Activated gamma-delta T cell treated with Interleukin-2 at 50 U/mL for 16 hours (primary cell): ENCODE measurements around the gene TMEM89.

Experiments
- DNase-seq: peaks from one replicate; pipeline ENCODE4 v3.0.0-alpha.2; 2020

The TMEM89 gene

DNA sequence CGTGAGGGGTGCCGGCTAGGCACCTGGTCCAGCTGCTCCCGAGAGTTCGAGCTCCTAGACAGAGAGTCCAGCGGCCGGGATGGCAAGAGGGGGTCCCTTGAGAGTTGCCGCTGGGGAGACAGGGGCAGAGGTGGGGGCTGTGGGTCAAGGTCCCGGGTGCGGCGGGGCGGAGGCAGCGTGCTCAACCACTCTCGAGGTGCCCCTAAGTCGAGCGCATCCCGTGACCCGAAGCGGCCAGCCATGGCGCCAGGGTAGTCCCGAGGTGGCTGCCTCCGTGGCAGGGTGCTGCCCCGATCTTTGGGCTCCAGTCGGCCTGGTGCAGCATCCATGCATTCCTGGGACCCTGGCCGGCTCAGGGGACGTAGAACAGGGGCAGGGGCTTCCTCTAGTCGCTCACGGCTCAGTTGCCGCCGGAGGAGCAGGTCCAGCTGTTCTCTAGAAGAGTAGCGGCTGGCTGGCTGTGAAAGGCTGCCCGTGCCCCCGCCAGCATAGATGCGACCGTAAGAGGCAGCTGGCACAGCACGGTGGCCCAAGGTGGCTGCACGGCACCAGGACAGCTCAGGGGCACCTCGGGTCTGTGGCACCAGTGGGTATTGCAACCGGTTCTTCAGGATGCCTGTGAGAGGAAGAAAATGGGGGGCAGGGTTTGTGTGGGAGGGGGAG, 18.5 kb upstream of the TMEM89 start:
- DNase-seq, result no peak

DNA sequence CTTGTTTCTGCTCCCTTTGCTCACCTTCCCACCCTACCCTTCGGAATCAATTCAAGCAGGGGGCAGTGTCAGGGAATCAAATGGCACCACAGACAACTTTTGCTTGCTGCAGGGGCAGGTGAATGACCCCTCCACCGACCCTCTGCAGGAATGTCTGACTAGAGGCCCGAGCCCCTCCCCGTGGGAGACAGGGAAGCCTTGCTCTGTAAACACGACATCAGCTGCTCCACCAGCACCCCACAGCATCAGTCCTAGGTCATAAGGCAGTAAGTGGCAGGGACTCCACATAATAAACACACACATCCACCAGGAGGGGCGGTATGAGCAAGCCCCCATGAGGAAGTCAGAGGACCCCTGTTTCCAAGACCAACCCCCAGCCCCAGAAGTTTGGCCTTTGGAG, 15.7 kb upstream of the TMEM89 start:
- DNase-seq, result no peak

DNA sequence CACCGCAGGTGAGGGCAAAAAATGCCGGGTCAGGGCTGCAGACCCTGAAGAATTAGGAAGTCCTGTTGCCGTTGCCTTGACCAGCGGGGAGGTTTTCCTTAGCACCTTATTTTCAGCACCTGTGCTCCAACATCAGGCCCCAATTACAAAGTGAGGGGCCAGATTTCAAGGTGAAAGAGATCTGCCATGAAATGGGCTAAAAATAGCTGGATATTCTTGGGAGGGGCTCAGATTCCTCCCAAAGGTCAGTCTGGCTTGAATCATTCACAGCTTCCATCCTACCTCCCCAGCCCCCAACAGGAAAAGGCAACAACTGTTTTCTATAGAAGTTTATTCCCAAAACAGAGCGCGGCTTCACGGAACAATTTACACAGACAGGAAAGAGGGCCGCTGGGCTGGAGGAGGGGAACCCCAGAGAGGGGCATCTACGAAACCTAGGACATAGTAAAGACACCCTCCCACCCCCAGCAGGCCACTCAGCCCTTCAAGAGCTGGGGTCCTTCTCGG, 14.6 kb upstream of the TMEM89 start:
- no peak for DNase-seq

DNA sequence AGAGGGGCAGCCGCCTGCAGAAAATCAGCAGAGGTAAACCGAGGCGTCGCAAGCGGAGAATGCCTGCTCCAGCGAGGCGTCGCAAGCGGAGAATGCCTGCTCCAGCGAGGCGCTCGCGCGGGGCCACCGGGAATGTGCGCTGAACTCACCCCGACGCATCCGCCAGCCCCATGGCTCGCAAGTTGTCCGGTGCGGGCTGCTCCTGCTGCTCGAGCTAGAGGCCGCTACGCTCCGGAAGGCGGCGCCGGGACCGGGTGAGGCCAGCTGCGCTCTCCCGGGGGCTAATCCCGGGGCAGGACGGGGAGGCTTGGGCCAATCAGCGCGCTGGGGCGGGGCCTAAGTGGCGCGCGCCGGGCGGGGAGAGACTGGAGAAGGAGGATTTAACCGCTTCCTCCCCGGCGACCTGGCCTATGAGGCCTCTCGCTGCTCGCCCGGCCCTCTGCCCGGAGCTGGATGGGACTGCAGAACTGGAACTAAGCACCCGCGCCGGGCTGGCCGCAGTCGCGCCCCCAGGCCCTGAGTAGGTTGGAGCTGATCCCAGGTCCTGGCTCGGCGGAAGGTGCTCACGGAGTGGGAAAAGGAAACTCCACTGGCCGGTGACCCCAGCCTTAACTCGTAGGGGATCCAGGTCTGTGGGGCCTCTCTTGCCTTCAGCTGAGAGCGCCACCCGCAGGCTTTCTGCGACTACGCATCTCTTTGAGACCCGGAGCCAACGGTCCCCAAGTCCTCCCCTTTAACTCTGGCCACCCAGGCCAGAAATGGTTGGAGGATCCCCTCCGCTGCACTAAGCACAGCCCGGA, 13.9 kb upstream of the TMEM89 start, which contains the start of gene SLC26A6:
SLC26A6 (minus strand) TSS at position 240 of the 800 bp plus-strand sequence; CDS start at position 172, 68 bp downstream.
- DNase-seq, result peak; percentile 91

DNA sequence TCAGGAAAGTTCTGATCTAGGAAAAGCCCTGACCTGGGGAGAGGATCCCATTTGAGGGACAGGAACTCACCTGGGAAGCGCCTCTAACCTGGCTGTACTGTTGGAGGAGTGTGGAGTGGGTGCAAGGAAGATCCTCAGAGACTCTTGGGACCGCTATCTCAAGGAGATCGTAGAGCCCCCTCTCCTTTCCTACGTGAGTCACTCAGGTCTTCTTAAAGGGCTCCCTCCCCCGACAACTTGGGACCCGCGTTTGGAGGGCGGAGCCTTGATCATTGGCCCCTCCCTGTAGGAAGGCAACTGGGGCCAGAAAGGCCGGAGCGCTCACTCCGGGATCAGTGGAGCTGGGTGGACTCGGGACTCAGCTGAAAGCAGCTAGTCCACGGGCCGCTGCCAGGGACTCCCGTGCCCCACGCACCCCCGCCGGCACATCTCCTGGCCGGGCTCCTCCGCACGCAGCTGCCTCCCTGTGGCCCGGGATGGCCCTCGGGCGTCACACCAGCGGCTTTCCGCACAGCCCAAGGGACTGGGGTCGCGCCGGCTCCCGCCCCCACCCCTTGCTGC, 13.2 kb upstream of the TMEM89 start:
- peak; percentile 36 for DNase-seq

DNA sequence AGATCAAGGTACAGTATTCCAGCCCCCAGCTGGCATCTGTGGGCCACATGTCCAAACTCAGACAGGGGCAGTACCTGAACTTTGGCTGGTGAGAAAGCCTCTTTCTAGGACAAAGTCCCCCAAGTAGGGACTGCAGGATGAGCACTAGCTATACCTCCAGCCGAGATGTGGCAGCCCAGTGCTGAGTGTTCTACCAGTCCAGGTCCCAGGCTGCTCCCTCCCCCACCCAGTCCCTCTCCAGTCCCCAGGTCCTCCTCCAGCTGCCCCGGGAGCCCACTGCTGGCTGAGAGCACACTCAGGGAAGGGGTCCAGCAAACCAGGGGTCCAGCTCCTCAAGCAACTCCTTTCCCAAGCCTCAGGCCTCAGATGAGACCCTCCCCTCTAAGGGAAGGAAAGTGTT, 12.2 kb upstream of the TMEM89 start:
- no peak for DNase-seq

DNA sequence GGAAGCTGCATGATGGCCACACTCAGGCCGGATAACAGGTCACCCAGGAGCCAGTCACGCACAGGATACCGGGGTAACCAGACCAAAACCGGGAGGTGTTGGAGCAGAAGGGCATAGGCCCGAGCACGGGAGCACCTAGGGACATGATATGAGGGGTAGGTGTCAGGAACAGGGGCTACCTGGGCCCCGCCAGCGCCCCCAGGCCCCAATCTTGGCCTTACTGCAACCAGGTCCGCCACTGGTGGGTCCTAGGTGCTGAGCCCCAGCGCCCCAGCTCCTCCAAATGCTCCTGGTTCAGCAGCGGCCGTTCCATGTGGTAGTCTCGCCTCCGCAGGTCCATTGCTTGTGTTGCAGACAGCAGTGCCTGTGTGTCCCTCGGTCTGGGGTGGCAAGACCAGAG, 11.7 kb upstream of the TMEM89 start:
- DNase-seq, result no peak

DNA sequence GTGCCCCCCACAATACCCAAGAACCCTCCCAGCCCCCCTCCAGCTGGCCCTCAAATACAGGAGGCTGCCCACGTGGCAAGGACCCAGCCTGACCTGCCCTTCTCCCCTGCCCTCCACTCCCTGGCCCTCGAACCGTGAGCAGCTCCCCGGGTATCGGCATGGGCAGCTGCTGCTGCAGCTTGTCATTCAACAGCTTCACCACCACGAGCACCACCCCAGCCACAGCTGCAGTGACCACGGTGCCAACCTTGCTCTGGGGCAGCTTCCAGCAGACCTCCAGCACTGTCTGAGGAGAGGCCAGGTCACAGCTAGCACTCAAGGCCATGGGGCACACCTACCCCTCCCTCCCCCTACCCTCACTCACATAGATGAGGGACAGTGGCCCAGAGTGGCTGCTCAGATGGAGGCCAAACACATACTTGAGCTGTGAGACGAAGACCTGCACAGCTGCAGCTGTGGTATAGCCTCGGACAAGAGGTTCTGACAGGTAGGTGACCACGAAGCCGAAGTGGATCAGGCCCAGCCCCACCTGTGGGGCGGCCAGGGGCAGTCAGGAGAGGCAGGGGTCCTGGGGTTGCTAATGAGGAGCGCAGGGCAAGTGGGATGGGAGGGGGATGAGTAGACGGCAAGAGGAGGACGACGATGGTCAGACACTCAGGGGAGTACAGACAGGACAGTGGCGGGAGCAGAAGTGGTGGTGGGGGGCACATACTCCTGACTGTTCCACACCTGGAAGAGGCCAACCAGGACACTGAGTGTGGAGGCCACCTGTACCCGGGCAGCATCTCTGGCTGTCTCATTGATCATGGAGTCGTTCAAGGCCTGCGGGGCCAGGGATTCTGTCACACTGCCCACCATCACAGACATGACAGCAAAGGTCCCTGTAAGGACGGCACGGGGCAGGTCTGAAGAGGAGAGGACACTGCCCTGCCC, 10.2 kb upstream of the TMEM89 start:
- no peak for DNase-seq

DNA sequence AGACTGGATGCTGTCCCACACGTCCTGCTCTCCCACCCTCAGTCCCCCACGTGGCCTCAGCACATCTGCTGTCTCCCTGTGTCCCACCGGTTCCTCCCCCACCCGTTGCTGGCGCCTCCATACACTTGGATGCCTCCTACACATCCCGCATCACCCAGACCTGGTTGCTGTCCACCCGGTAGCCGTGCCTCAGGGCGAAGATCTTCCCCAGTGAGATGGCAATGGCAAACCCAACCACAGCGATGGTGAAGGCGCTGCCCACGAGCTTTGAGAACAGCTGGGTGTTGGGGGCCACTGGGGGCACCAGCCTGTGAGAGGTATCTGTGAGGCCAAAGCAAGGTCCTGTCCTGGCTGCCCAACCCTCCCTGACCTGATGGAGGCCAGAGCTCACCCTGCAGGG, 9.3 kb upstream of the TMEM89 start:
- no peak for DNase-seq

DNA sequence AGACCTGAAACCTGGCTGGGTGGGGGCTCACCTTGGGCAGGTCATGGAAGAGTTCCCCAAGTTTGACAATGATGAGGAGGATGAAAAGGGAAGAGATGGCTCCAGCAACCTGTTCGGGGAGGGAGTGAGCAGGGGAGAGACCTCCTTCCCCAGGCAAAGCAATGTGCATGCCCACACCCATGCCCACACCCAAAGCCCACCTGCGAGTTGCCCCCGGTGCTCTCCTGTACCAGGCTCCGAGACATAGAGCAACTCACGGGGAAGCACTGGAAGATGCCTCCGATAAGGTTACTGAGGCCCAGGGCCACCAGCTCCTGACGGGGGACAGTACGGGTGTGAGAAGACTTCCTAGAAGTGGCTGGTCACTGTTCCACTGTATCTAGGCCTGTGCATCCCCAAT, 8.8 kb upstream of the TMEM89 start:
- DNase-seq, result no peak

DNA sequence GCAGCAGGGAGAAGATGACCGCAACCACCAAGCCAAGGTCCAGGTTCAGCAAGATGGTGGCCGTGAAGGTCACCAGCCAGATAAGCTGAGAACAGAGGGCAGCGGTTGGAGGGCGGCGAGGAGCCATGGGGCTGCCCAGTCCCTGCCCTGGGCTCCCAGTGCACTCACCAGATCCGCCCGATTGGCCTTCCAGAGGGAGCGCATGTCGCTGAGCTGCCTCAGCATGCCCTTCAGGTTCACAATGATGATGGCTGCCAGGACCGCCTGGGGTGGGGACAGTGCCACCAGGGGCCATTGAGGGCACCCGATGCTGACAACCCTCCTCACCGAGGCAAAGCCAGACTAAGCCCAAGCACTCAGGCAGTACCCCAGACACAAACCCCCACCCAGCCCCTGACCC, 8.3 kb upstream of the TMEM89 start:
- DNase-seq, result no peak

DNA sequence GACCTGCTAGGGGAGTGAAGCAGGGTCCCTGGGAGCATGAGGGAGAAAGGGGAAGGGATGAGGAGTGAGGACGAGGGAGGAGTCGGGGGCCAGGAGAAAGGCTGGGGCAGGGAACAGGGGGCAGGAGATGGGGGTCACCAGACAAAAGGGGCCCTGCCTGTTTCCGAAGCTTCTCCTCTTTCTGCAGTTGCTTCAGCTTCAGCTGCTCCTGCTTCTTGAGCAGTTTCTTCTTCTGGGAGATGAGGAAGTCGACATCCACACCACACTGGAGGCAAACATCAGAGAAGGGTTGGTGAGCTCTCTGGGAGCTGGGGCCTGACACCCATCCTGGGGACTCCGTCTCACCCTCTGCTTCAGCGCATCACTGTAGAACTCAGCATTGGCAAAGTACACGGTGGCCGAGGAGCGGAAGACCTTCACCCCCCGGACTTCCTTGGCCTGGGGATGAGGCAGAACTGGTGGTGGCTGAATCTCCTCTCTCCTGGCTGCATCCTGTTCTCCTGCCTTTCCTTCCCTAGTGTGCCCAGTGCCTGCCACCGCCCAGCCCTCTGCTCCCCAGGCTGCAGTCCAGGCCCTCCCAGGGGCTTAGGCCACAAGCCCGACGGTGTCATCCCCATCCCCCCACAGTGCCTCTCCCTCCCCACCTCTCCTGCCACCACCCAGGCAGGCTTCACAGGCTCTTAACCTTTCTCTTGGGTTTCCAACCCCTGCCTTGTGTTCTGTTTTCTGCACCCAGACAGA, 6.9 kb upstream of the TMEM89 start:
- no peak for DNase-seq

DNA sequence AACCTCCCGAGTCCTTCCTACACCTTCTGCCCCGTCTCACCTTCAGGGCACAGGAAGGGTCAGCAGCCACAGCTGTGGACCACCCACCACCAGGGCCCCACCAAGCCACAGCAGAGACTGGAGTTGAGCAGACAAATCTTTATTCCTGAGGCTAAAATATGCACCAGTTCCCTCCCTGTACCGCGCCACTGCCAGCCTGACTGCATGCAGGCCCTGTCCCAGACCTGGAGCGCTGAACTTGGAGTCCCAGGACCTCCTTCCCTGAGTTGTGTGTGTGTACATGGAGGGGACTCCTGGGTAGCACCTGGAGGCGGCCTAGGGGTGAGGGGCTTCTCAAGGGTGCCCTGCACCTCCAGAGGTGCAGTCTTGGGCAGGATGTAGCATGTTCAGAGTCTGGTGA, 4.0 kb upstream of the TMEM89 start:
- no peak for DNase-seq

DNA sequence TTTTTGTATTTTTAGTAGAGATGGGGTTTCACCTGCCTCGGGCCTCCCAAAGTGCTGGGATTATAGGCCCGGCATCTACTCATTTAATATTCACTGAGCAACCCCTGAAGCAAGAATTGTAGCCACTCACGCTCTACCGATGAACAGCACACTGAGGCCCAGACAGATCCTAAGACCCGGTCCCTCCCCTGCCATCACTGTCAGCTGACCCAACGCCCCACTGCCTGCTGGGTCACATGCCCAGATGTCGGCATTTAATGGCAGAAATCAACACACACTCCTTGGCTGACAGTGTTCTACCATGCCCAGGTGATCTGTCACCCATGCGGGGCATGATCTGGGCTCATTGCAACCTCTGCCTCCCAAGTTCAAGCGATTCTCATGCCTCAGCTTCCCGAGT, 3.2 kb upstream of the TMEM89 start:
- DNase-seq, result no peak

DNA sequence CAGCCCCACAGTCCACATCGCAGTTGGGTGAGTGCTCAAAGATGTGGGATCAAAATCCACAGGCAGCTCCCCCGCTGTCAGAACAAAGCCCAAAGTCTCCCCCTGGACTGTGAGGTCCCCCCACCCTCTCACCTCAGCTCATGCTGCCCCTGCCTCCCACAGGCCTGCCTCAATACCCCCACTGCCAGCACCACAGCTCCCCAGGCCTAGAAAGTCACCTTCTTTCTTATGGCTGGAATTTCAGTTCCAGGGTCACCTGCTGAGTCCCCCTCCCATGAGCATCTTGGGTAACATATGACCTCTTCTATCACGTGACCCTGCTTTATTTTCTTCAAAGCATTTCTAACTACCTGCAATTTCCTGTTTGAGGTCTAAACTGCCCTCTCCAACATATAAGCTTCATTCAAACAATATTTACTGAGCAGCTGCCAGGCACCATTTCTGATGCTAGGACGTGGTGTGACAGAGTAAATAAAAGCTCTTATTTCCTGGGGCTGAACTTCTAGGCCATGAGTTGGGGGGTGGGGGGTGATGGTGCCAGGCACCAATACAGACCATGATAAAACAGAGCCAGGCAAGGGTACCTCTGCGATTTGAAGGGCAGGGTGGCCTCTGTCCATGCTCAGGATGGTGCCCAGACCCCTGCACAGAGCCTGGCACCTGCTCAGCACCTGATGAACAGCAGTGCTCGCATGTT, 2.4 kb upstream of the TMEM89 start:
- no peak for DNase-seq

DNA sequence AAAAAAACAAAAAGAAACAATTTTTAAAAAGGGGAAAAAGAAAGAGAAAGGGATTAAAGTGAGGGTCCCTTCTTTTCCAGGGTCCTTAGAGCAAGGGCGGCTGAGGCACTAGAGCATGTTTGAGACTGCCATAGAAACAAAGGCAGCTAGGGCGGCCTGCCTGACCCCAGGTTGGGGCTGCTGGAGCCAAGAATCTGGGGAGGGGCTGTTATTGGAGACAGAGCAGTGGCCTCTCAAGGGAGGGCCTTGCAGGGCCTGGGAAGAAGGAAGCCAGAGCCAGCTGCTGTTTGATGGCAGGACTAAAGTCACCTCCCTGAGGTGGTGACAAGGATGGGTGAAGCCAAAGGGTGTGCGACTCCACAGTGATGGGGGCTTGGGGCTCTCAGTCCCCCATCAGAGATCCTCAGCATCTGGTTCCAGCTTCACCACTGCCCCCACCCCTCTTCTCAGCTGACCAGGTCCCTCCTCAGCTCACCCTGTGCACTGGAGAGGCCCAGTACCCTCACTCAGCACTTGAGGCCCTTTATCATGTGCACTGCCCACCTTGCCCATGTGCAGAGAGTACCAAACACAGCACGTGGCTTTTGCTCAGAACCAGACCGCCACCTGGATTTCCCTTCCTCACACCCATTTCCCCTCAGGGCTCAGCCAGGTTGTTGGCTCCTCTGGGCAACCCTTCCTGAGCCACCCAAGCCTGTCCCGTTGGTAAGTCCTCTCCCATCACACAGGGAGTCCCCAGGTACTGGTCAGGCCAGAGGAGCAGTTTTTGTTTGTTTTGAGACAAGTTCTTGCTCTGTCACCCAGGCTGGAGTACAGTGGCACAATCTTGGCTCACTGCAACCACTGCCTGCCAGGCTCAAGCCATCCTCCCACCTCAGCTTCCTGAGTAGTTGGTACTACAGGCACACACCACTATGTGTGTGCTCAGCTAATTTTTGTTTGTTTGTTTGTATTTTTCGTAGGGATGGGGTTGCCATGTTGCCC, 1.7 kb downstream of the TMEM89 start:
- DNase-seq, result no peak

DNA sequence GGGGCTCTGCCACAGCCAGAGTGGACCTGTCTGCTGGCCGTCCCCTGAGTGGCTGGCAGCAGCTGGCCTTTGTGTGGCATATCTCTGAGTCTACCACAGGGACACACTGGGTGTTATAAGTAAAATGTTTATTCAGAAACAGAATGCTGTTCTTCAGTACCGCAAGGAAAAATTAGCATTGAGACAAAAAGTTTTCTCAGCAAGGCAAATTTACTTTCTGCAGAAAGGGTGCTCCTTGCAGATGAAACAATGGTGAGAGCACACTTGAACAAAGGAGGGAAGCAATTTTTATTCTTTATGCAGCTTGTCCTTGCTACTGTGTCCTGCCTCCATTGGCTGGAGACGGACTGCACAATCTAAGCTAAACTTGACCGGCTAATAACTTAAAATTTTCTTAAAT, 4.0 kb downstream of the TMEM89 start:
- no peak for DNase-seq

DNA sequence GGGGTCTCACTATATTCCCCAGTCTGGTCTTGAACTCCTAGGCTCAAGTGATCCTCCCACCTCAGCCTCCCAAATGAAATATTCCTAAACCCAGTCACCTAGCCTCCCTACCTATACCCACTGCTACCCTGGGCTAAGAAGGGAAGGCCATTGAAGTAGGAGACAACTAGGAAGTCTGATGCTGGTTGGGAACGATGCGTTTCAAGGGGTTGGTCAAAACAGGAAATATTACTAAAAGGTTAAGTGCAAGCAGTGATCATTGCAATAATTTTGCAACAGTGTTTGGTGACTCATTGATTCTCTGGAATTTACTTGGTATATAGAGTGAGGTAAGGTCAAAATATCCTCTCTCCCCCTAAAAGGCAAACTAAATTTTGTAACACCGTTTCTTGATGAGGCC, 7.5 kb downstream of the TMEM89 start:
- no peak for DNase-seq

DNA sequence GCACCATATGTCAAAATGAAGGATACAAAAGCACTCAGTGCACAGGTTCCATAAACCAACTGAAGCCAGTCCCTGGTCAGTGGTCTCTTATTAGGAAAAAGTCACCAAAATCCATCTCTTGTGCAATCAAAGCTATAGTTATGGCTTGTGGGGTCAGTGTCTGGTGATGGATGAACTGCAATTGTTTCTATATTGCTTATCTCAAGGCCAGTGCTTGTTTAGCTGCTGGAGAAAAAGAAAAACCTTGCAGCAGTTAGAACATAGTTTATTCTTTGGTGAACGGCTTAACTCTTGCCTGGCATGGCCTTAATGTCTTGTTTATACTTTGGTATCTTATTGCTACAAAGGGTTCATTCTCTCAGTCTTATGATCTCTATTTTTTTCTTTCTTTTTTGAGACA, 9.3 kb downstream of the TMEM89 start:
- DNase-seq, result no peak
